Stimulated activated CD8-positive, alpha-beta memory T cell treated with anti-CD3 and anti-CD28 coated beads, Interleukin-4, amount 100 ng/mL, for 1 hour (primary cell): ENCODE data around the gene TRA2B.

Source experiments
- DNase-seq, 2 donors: peaks; one replicate each; pipeline ENCODE4 v3.0.0-alpha.2; 2020; ENCODE audit warnings: low read depth in 2 of 2, low spot score in 1 of 2

Gene TRA2B

DNA sequence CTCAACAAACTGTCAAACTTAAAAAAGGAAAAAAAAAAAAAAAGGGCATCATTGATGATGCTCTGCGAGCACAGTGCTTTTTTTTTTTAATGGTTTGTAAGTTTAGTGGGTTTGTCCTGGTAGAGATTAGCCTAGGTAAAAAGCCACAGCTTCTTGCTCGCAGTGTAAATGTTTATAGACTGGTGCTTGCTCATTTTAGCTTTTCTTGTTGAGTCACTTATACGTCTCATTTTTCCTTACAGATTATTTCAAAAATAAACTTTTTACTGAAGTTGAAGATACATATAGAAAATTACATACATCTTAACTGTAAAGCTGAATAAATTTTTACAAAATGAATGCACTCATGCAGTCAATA, 16.5 kb upstream of the TRA2B start:
- no peak for DNase-seq

DNA sequence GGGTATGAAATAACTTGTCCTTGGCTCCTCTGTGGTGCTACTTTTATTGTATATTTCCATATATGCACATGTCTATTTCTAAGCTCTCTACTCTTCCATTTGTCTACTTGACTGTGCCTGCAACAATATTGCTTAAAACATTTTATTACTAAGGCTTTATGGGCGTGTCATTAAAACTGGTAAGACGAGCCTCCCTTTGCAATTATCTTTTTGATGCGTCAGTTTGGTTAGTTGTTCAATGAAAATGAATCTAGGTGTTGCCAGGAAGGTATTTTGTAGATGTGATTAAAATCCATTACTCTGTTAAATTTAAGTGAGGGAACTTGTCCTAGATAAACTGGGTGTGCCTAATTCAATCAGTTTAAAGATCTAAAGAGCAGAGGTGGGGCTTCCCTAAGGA, 12.9 kb upstream of the TRA2B start:
- no peak for DNase-seq

DNA sequence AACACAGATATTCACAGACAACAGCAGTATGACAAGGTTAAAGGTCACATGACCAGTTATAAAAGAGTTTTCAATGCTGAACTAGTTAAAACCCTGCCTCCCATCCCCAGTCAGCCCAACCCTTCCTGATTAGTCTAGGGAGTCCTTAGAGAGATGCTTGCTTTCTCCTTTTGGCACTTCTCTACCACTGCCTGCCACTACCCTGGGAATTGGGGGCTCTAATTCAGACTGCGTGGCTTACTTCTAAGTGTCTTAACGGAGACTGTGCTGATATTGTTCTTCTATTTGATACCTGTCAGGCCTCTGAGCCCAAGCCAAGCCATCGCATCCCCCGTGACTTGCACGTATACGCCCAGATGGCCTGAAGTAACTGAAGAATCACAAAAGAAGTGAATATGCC, 11.7 kb upstream of the TRA2B start:
- DNase-seq = no peak

DNA sequence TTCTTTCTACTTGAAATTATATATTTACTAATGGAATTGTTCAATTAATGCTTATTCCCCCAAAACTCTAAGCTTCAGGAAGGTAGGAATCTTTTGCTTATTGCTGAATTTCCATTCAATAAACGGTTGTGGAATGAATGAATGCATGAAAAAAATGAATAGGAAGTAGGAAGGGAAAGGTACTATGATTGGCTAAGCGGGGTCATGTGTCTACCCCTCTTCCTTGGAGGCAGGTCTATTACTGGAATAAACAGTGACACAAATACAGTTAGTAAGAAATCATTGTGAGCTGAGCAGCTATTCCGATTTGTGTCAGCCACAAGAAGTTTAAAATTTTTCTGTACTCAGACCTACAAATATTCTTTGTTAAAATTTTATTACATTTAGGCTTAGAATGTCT, 10.5 kb upstream of the TRA2B start:
- no peak for DNase-seq

DNA sequence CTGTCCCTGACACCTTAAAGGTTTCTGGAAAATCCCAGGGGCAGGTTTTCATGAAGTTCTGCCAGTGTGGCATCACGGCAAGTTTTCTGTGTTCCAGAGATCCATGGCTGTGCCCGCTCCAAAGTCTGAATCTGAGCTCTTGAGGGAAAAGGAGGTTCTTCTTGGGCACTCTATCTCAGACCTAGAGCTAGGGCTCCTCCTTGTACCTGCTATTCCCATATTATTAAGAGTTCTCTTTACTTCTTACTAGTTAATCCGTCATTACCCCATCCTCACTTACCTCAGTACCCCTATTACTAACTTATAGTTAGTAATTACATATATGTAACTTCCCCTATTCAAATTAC, 5.9 kb upstream of the TRA2B start:
- DNase-seq = no peak

DNA sequence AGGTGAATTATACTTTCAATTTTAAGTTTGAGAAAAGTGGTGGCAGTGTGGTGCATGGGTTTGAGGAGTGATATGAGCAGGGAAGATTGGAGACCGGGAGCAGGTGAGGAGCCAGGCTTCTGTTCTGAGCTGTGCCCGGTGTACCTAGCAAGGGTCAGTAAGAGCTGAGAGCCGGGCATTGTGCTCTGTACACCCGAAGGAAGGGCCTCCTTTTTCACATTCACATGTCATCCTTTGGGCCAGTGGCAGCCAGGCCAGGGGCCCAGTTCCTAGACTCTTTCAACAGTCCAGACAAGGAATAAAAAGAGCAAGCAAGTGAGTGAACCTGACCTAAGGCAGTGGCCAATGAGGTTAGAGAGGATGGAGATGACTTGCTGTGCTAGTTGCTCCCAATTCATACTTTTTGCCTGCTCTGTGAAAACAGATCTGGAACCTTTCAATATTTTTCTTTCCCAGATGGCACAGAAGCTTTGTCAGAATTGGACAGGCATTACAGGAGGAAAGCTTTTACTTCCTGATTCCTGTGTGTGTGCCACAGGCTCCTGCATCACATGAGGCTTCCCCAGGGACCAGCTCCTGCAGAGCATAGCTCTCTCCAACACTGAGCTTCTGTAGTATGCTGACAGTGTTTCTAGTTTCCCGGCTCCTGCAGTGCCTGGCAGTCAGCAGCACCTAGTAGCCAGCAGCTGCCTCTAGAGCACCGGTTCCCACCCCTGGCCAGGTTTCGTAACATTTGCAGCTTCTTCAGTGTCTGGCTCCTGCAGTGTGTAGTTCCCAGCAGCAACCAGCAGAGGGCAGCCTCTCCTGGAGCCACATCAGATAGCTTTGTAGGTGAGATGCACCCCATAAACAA, 5.3 kb upstream of the TRA2B start:
- peak; percentile 59 to 72 for DNase-seq

DNA sequence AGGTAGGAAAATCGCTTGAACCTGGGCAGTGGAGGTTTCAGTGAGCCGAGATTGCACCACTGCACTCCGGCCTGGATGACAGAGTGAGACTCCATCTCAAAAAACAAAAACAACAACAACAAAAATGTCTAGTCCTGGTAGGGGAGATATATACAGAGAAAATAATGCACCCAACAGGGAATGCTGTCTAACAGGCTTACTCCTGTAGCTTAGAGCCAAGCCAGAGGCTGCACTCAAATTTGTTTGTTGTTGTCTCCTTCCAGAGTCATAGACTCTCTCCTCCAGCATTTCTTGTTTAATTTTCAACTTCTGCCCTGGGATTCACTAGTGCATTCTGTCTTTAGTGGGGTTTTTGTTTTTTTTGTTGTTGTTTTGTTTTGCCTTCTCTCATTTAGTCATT, 4.6 kb upstream of the TRA2B start:
- no peak for DNase-seq

DNA sequence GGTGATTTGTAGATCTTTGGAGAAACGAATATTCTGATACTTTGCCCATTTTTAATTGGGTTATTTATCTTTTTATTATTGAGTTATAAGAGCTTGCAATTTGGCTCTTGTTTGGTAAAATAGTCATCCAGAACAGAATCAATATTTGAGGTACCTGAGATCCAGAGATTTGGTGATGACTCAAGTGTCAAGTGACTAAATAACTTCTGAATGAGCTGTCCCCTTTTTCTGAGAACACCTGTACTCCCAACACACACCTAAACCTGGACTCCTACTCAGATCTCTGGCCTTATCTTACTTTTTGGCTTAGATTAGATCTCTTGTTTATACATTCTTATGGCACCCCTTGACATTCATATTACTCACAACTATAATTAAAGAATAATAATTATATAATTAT, 3.1 kb upstream of the TRA2B start:
- DNase-seq = no peak

DNA sequence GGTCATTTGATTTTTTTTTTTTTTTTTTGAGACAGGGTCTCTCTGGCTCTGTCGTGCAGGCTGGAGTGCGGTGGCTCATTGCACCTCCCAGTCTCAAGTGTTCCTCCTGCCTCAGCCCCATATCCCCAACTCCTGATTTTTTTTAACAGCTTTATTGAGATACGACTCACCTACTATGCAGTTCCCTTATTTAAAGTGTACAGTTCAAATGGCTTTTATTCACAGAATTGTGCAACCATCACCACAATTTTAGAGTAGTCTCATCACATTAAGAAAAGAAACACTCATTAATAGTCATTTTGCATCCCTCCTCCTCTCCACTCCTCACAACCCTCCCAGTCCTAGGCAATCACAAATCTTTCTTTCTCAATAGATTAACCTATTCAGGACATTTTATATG, 1.9 kb upstream of the TRA2B start:
- no peak for DNase-seq

DNA sequence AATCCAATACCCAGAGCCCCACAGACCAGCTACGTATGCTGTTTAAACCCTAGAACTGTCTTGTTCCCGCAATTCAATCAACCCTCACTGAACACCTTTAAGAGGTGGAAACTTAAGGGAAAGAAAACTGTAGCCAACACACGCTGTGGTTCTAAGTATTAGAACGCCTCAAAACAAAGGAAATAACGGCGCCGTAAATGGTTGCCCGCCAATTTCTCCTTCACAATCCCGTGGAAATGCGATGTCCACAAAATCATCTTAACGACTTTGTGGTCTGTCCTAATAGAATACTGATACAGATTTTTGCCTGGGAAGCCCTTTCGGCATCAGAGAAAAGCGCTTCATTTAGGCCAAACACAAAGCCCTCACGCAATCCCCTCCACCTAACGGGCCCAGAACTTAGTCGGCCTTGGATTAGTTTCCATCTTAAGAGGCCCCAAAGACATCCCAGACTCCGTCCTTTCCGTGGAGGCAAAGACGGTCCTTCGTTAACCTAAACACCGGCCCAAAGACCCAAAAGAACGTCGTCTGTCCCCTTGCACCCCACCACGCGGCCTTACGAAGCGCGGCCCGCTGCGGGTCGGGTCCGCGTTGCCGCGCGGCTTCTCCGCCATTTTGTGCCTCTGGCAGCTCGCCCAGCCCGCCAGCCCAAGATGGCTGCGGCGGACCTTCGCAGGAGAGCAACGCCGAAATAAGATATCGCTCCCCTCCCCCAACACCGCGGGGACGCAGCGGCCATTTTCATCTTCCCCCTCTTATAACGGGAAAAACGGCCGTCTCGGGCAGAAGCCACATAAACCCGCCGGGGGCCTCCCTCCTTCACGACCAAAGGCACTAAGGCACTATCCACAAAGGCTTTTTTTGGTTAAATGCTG, 763 bp downstream of the TRA2B start:
- DNase-seq = peak; percentile 69 to 72

DNA sequence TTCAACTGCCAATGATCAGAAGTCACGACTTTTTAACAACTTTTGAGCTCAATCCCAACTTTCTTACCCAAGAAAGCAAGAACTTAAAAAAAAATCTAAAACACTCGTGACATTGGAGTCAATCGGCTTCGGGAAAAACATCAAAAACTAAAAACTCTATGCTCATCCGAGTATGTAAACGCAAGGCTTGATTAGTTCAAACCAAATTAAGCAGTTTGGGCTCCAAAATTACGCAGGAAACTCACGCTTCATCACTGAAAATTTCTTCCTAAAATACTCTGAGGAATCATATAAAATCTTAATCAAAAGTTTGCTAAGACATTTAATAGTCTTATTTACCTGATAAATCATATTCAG, 1.6 kb downstream of the TRA2B start:
- no peak for DNase-seq

DNA sequence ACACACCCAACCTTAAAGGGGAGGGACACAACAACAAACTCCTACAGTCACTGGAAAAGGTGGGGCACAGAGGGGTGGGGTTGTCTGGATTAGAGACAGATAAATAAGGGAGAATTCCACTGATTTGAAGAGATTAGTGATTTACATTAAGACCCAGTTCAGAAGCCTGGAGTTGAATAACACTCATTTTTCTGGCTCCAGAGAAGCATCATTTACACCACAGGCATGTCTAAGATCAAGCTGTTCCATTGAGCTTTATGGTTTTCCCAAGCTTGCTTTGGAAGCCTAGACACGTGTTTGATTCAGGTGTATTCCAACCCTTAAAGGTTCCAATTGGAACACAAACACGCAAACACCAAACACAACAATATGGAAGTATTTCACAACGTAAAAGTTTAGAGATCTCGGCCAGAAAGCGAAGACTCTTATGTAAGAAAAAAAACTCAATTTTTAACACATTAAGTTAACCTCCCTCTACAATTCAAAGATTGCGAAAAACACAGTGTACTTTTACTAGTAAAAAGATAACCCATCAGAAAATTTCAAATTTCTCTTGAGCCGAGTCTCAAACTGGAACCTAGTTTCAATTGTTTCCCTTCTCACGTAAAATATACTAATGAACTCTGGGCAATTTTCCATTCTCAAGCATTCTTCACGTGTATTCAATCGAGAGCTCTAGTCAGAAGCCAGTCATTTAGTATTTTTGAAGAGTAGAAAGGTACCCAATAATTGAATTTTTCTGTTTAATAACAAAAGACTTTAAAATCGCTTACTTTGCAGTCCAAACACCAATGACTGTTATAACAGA, 2.1 kb downstream of the TRA2B start:
- no peak for DNase-seq

DNA sequence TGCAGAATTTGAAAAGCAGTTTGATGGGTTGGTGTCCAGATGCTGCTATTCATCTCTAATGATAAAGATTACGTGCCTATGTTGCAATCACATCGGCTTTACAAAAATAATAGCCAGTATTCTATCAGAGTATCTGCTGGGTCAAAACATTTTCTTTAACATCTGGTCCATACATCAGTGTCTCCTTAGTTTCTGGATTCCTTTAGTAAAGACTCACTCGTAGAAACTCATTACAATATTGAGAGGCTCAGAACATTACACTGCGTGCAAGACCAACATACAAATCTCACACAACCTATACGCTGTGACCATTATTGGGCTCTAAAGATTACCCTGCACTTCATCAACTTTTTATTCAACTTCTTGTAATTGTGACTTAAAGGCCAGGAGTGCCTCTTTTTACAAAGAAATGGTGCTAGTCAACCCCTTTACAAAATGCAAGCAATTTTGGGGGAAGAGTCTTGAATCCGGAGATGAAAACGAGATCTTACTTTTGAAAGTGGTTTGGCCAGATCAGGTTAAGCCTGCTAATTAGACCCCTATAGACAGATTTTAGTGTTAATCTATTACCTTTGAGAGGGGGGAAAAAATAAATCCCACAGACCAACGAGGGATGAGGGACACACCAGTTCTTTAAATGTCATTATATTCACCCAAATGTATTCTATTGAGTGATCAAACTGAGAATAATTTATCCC, 2.9 kb downstream of the TRA2B start:
- no peak for DNase-seq

DNA sequence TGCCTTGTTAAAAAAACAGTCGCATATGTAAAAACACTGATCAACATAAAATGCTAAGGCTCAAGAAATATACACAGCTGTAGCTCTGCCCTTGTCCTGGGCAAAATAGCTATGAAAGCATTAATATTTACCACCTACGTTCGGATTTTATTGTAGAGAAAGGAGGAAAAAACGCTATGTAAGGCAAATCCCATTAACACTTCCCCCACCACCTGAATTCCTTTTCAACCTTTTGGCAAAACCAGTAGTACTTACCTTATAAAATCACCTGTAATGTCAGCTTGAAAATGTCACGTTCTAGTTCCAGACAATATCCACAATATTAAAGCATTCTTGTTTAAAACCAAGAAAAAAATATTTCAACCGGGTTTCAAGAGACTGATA, 3.6 kb downstream of the TRA2B start:
- DNase-seq = no peak

DNA sequence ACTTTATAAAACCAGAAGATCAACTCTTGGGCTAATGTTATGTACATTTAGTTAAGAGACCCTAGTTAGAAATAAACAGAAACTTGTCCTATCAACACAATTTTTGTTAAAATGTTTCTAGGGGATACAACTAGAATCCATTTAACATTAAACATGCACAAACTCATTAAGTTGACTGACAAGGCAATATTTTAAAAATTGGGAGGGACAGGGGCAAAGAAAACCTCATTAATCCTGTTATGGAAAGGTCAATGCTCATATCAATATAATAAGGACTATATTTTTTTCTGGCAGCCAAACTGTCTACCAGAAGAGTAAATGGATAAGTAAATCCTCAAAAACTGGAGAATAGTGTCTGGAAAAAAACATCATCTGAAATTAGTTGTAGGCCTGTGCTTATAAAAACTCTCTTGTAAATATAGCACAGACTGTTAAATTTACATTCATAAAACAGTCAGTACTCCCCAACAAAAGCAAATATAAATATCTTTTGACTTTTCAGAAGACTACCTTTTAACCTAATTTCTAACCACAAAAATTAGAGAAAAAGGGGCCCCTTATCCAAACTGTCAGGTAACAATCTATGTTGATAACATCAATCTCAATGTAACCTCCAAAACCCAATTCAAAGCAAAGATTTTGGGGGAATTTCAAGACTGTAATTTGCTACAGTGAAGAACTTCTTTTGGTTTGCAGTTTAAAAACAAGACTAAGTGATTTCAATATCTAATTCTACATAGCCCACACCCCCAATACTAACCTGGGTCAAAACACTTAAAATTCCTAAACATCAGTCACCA, 4.2 kb downstream of the TRA2B start:
- no peak for DNase-seq

DNA sequence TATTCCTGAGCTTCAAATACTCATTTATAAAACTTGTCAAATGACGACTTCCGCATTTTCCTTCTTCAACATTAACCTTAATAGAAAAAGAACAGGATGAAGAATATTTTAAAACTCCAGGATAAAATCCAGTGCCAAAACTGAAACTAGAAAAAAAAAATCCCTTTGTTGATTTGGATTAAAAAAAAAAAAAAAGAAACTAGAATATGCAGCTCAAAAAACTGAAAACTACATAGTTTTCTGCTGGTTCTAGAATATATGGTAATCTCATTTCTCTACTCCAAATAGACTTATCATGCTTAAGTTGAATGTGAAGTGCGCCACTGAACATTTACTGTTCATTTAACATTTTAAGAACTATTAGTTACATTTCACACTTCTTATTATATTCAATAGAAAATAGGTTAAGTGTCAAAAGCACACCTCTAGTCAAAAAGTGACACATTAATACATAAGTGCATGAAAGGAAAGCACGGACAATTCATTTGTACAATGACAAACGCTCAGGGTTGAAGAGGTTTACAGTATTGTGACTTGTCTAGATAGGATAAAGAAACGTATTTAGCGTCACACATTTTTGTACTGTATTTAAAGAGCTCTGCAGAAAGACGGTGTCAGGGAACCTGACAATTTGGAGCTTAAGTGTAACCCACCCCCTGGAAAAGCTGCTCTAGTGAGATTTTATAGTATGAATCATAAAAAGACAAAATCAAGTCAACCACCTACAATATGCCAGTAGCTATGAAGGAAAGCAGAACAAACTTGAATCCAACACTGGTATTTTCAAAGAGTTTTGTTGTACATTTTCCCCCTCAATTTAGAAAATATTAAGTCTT, 5.8 kb downstream of the TRA2B start:
- no peak for DNase-seq

DNA sequence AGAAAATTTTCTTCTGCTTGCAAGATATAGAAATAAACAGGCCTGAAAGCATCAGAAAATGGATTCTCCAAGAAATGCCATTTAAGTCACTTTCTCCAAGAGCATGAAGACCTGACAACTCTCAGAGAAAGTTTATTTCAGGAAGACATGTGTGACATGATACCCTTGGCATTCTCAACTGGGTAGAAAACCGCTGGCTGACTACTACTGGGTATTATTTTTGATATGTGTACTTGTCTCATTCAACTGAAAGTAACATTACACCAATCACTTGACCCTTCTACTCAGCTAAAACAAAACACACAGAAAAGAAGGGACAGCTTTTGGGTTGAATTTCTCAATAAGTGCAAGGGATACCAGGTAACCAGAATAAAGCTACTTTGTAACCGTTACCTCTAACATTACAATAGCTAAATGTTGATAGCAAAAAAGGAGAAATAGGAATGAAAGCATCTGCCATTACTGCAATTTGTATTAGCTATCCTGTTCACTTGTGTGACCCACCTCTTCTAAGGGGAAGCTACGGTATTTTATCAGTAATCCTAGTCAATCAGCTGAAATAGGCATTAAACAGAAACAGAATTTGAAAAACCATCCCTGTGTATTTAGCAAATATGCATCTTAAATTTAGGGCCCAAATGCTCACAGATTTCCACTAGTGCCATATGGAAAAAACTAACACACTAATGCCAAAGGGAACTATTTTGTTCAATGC, 7.3 kb downstream of the TRA2B start:
- no peak for DNase-seq

DNA sequence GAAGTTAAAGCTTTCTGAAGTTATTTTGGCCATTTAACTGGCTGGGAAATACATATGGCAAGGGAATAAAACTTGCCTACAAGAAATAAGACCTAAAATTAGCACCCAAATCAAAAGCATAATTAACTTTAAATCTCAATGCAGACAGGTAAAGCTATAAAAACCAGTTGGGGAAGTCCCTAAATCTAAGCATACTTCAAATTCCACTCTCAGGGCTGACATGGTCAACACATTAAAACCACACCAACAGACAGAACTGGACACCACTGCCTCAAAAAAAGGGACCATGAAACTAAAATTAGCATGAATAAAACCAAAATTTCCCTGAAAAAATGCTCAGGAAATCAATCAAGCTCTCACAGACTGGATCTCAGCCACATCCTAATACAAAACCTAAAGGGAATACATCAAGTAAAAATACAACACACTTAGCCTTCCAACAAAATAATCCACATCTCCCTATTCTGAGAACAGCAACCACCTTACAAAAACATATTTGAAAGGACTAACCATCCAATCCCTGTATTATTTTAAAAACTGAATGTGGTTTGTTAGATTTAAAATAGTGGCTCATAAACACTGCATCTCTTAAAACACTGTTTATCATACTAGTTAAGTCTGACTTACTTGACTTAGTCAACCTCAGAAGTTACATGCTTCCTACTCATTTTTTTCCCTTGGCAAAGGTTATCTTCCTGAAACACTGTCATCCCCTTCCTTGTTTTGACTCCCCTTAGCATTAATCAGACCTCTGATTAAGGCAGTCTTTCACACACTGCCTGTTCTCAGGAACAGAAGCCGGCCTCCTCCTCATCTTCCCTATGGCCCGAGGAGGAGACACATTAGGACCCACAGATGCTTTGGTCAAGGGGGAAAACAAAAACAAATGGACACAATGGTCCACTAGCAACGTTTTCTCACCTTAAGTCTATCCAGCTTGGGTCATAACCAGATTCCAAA, 8.3 kb downstream of the TRA2B start:
- DNase-seq = no peak
